Thoracic aorta (tissue), 2 donors: ENCODE results near the gene HNRNPA0. TPM values are rescaled to one million over a fixed set of nuclear protein-coding genes. Genes with fewer than 3 reads are reported as not detected.
"Not testable (repeated sequence)": the region's sequence is repeated elsewhere in the genome, so short reads cannot be mapped to it uniquely, and the experiment has no call there.

Source experiments
- ATAC-seq: fragments of 150-250 bp; one replicate; pipeline ENCODE4 v1.8.0; 2017; ENCODE audit warnings: low read depth; ENCODE audit not compliant: insufficient number of reproducible peaks, low FRiP score
- DNase-seq: peaks from one replicate; pipeline ENCODE4 v3.0.0-alpha.2; 2020; ENCODE audit warnings: low spot score
- H3K27ac ChIP-seq, 2 donors: fragments of 200-600 bp; sonication (generic); 1 replicate in 1 of 2; 2 replicates in 1 of 2; pipeline ENCODE4 v1.5.1; 2016; ENCODE audit warnings: mild to moderate bottlenecking in 2 of 2, moderate library complexity in 2 of 2
- H3K27me3 ChIP-seq: fragments of 200-600 bp; sonication (generic); replicated peaks from 2 replicates; pipeline ENCODE4 v1.6.0; 2016; ENCODE audit warnings: mild to moderate bottlenecking; ENCODE audit not compliant: insufficient read depth
- H3K36me3 ChIP-seq: fragments of 200-600 bp; sonication (generic); one replicate; pipeline ENCODE4 v1.5.1; 2016
- H3K4me1 ChIP-seq, 2 donors: fragments of 200-600 bp; sonication (generic); 1 replicate in 1 of 2; 2 replicates in 1 of 2; pipeline versions ENCODE4 v1.5.1 to v1.6.0; 2016; ENCODE audit warnings: low read depth in 2 of 2, mild to moderate bottlenecking in 1 of 2; ENCODE audit not compliant: control insufficient read depth in 1 of 2
- H3K4me3 ChIP-seq: fragments of 200-600 bp; sonication (generic); 2 replicates; pipeline ENCODE4 v1.5.1; 2016; ENCODE audit warnings: mild to moderate bottlenecking
- H3K9me3 ChIP-seq: fragments of 200-600 bp; sonication (generic); 2 replicates; pipeline ENCODE4 v1.5.1; 2016
- CTCF ChIP-seq: fragments of 200-600 bp; sonication (generic); IDR thresholded peaks from one replicate; pipeline ENCODE4 v1.5.1; 2019; ENCODE audit warnings: antibody characterized with exemption
- total RNA-seq, 2 donors: library from RNA; depleted of rRNA; stranded (reverse); fragments of >200 nt; gene quantifications; one replicate each; pipeline versions ENCODE4 v1.1.0 to v1.2.3, GENCODE V29; 2016

Gene HNRNPA0
- total RNA-seq, 2 donors from 2014 or later = 9.3 to 14.9 TPM

- ATAC-seq = no peak
- H3K4me3 ChIP-seq = no peak overlapping the region
- no peak for DNase-seq
- no peak for TF ChIP-seq CTCF
- H3K27ac ChIP-seq = no peak overlapping the region
- no peaks in the 10 kb centered on the region for H3K9me3 ChIP-seq
- H3K36me3 ChIP-seq = no peaks in the 10 kb centered on the region
- H3K4me1 ChIP-seq = no peaks in the 10 kb centered on the region
- no peaks in the 10 kb centered on the region for H3K27me3 ChIP-seq
Observed at GRCh38 chr5:137794863-137795262, 40.7 kb upstream of the HNRNPA0 start.

GRCh38 chr5:137792303-137792702, 38.1 kb upstream of the HNRNPA0 start:
- Histone ChIP-seq H3K9me3 (no peaks in the 10 kb centered on the region), H3K4me1 (no peaks in the 10 kb centered on the region), H3K27ac (no peak overlapping the region), H3K4me3 (no peak overlapping the region), H3K36me3 (no peaks in the 10 kb centered on the region), H3K27me3 (no peaks in the 10 kb centered on the region)
- no peak for TF ChIP-seq CTCF
- DNase-seq (no peak), ATAC-seq (no peak)

- H3K36me3 ChIP-seq = no peaks in the 10 kb centered on the region
- H3K27ac ChIP-seq = no peak overlapping the region
- no peaks in the 10 kb centered on the region for H3K4me1 ChIP-seq
- no peak overlapping the region for H3K4me3 ChIP-seq
- DNase-seq = no peak
- ATAC-seq = no peak
- H3K9me3 ChIP-seq = no peaks in the 10 kb centered on the region
- no peaks in the 10 kb centered on the region for H3K27me3 ChIP-seq
- TF ChIP-seq CTCF = no peak
Observed at GRCh38 chr5:137791799-137792198, 37.6 kb upstream of the HNRNPA0 start.

GRCh38 chr5:137791387-137791786, 37.2 kb upstream of the HNRNPA0 start:
- no peak for ATAC-seq
- H3K36me3 ChIP-seq = no peaks in the 10 kb centered on the region
- TF ChIP-seq CTCF = no peak

GRCh38 chr5:137788560-137788959, 34.4 kb upstream of the HNRNPA0 start:
- not testable (repeated sequence) for H3K36me3 ChIP-seq, H3K27me3 ChIP-seq, DNase-seq, ATAC-seq, H3K9me3 ChIP-seq, H3K4me1 ChIP-seq, H3K4me3 ChIP-seq, H3K27ac ChIP-seq

More at GRCh38 chr5:137791387-137791786, 37.2 kb upstream of the HNRNPA0 start:
- Histone ChIP-seq H3K9me3 (no peaks in the 10 kb centered on the region), H3K27ac (no peak overlapping the region), H3K27me3 (no peaks in the 10 kb centered on the region), H3K4me3 (no peak overlapping the region), H3K4me1 (no peaks in the 10 kb centered on the region)
- DNase-seq = no peak

GRCh38 chr5:137782984-137783536, 28.9 kb upstream of the HNRNPA0 start:
- no peak overlapping the region for H3K27ac ChIP-seq
- DNase-seq (no peak), ATAC-seq (no peak)
- no peak overlapping the region for H3K4me3 ChIP-seq
- TF ChIP-seq CTCF = no peak
- no peaks in the 10 kb centered on the region for H3K9me3 ChIP-seq
- no peaks in the 10 kb centered on the region for H3K27me3 ChIP-seq
- no peaks in the 10 kb centered on the region for H3K4me1 ChIP-seq
- H3K36me3 ChIP-seq = no peaks in the 10 kb centered on the region
